ENCODE results near the gene LARP6. TPM values are rescaled to one million over a fixed set of nuclear protein-coding genes. Genes with fewer than 3 reads are reported as not detected.
"Not testable (repeated sequence)": the region's sequence is repeated elsewhere in the genome, so short reads cannot be mapped to it uniquely, and the experiment has no call there.

Gene LARP6
- total RNA-seq, 1 donor: 36.7 TPM

GRCh38 chr15:70817266-70817665, 36.7 kb downstream of the LARP6 start:
- TF ChIP-seq CTCF (IDR thresholded peaks at IDR 0.05; ENCODE audit: insufficient read depth, low read depth, low read length): no peak
- DNase-seq (ENCODE audit: low read depth): no peak
- H3K4me3 ChIP-seq (ENCODE audit: low read depth, low read length): no peak overlapping the region

DNA sequence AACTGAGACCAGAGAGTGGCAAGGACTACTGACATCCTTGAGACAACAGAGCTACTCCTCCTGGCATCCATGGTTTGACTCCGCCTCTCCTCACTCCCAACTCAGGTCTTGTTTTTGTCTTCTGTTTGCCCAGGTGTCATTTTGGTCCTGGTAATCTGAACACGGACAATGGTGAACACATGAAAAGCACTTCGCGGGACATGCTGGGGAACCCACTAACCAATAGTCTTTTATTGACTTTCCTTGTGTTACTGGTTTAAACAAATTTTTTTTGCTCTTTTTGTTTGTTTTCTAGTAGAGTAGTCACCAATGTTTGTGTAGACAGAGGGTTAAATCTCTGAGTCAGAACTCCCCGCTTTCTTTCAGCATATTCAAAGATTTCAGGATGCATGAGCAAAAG, 38.4 kb downstream of the LARP6 start:
- TF ChIP-seq CTCF (IDR thresholded peaks at IDR 0.05; ENCODE audit: insufficient read depth, low read depth, low read length): no peak
- H3K4me3 ChIP-seq (ENCODE audit: low read depth, low read length): no peak overlapping the region
- DNase-seq (ENCODE audit: low read depth): no peak

DNA sequence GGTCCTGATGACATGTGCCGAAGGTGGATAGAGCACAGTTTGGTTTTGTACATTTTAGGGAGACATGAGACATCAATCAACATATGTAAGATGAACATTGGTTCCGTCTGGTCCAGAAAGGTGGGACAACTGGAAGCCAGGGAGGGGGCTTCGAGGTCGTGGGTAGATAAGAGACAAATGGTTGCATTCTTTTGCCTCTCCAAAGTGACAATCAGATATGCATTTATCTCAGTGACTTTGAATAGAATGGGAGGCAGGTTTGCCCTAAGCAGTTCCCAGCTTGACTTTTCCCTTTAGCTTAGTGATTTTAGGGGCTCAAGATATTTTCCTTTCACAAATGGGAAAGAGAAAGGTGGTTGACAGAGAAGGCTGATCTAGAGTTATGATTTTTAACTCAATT, 38.9 kb downstream of the LARP6 start:
- DNase-seq (ENCODE audit: low read depth); H3K4me3 ChIP-seq (ENCODE audit: low read depth, low read length): not testable (repeated sequence)

DNA sequence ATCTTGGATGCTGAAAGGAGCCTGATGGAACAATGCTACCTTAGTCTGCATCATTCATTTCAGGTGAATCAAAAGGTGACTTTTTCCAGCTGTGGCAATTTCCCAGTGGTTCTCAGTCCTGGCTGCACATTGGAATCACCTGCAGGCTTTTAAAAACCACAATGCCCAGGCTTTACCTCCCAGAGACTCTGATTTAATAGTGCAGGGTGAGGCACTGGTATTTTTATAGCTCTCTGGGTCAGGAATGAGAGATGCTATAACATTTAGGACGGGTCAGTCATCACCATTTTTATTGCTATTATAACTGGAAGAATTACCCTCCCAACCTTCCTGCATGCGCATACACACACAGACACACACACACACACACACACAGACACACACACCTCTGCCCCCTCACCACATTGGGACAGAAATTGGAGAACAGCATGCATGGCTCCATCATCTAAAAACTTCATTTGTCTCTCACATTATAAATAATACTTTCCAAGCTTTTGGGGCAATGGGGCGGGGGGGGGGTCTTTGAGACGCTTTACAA, 41.1 kb downstream of the LARP6 start:
- no peak for TF ChIP-seq CTCF (IDR thresholded peaks at IDR 0.05; ENCODE audit: insufficient read depth, low read depth, low read length)
- H3K4me3 ChIP-seq (ENCODE audit: low read depth, low read length): no peak overlapping the region
- no peak for DNase-seq (ENCODE audit: low read depth)

- DNase-seq (ENCODE audit: low read depth): no peak
- TF ChIP-seq CTCF (IDR thresholded peaks at IDR 0.05; ENCODE audit: insufficient read depth, low read depth, low read length): no peak
Measured at GRCh38 chr15:70810916-70811578, 42.9 kb downstream of the LARP6 start.

GRCh38 chr15:70806992-70807712, 46.8 kb downstream of the LARP6 start:
- DNase-seq (ENCODE audit: low read depth): peak; percentile 66

More at GRCh38 chr15:70810916-70811578, 42.9 kb downstream of the LARP6 start:
- no peak overlapping the region for H3K4me3 ChIP-seq (ENCODE audit: low read depth, low read length)

GRCh38 chr15:70804388-70804787, 49.6 kb downstream of the LARP6 start:
- not testable (repeated sequence) for H3K4me3 ChIP-seq (ENCODE audit: low read depth, low read length); DNase-seq (ENCODE audit: low read depth)

More at GRCh38 chr15:70806992-70807712, 46.8 kb downstream of the LARP6 start:
- H3K4me3 ChIP-seq (ENCODE audit: low read depth, low read length): no peak overlapping the region
- no peak for TF ChIP-seq CTCF (IDR thresholded peaks at IDR 0.05; ENCODE audit: insufficient read depth, low read depth, low read length)
